Stimulated activated CD8-positive, alpha-beta memory T cell treated with anti-CD3 and anti-CD28 coated beads, Interleukin-7, amount 100 ng/mL, for 1 hour (primary cell): ENCODE results near the gene DNTT.
"Not testable (repeated sequence)": the region's sequence is repeated elsewhere in the genome, so short reads cannot be mapped to it uniquely, and the experiment has no call there.

ENCODE experiments used
- DNase-seq, 2 donors: peaks; one replicate each; pipeline ENCODE4 v3.0.0-alpha.2; 2020; ENCODE audit warnings: low read depth in 2 of 2

Gene DNTT

GRCh38 chr10:96276426-96276825, 27.8 kb upstream of the DNTT start:
- no peak for DNase-seq

DNA sequence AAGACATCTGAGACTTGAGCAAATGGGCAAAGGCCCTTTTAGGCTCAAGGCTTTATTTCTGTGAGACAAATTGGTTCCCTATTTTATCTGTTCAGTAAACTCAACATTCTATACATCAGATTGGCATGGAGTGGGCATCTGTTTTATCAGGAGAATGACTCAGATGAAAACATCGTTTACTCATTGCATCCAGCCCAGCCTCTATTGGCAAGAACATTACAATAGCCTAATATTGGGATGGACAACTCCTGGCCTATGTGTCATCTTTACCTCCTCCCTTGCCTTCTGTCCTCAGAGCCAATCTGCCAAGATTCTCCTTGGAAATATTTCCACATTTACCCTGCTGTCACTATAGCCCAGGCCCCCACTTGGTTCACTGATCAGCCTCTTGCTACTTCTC, 27.4 kb upstream of the DNTT start:
- no peak for DNase-seq

DNA sequence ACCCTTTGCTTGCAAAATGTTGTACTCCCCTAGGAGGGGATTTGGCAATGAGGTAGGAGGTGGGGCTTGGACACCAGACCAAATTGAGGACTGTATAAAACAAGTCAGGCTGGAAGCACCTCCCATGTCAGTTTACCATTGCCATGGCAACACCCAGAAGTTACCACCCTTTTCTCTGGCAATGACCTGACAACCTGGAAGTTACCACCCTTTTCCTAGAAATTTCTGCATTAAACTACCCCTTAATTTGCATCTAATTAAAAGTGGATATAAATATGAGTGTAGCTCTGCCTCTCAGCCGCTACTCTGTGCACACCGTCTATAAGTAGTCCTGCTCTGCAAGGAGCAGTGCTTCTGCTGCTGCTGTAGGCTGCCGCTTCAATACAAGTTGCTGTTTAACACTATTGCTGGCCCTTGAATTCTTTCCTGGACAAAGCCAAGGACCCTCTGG, 25.0 kb upstream of the DNTT start:
- no peak for DNase-seq

DNA sequence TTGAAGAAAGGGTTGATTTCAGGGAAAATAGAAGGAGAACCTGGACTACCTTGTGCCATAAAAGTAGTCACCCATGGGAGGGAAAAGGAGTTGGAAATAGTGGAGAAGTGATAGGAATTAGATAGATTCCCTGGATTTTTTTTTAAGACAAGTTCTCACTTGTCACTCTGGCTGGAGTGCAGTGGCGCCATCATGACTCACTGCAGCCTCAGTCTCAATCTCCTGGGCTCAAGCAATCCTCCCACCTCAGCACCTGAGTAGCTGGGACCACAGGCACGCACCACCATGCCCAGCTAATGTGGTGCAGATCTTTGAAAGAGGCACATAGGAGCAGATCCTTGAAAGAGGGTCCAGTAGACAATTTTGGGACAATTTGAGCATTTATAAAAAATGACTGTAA, 23.4 kb upstream of the DNTT start:
- DNase-seq: no peak

- DNase-seq: no peak
These were observed 22.7 kb upstream of the DNTT start for GRCh38 chr10:96281444-96282029.

DNA sequence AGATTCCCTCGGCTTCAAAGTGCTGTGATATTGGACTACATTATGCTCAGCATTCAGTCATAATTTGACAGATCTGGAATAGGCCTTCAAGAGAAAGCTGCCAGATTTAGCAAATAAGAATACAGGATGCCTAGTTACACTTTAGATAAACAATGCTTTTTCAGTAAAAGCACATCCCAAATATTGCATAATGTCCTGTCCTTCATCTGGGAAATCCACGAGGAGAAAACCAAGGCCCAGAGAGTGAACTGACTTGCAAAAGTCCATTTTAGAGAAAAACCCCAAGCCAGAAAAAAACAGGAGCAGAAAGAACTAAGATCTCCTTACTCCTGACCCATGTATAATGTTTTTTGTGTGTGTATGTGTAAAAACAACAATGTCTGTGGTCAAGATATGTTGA, 20.9 kb upstream of the DNTT start:
- DNase-seq: no peak

- no peak for DNase-seq
These were observed 20.5 kb upstream of the DNTT start for GRCh38 chr10:96283756-96284155.

DNA sequence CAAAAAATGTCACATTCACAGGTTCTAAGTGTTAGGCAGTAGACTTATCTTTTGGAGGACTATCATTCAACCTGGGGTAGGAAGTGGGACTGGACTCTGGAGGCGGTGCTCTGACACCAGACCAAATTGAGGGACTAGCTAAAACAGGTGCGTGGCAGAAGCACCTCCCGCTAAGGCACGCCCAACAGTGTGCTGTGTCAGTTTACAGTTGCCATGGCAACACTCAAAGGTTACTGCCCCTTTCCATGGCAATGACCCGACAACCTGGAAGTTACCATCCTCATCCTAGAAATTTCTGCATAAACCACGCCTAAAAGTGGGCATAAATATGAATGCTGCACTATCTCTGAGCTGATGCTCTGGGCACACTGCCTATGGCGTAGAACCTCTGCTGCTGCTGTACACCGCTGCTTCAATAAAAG, 18.9 kb upstream of the DNTT start:
- DNase-seq: no peak

DNA sequence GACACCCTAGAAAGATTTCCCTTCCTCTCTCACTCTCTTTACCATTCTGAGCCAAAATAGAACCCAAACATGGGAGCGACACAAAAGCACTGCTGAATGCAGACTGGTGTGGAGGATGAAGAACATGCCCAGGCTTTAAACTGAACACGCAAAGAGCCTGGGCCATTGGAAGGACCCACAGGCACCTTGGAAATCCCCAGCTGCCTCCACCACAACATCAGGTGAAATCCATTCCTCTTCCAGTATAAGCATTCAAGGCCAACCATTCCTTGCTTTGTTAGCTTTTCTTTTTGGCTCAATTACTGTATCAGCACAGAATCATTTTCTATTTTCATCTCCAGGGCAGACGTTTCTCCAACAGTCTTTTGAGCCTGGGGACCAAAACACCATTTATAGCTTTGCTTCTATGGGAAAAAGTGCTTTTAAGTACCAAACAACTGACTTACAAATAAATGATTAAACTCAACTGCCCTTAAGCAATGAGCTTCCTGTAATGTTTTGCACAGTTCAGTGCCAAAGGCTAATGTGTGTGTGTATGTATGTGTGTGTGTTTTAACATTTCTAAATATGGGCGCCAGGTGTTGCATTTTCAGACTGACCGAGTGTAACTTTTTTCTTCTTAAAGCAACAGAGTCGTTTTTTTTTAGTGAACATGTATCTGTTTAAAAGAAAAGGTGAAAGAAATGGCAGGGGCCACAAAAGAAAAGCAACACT, 16.7 kb upstream of the DNTT start:
- DNase-seq: no peak

GRCh38 chr10:96288151-96288621, 16.0 kb upstream of the DNTT start:
- DNase-seq: no peak

DNA sequence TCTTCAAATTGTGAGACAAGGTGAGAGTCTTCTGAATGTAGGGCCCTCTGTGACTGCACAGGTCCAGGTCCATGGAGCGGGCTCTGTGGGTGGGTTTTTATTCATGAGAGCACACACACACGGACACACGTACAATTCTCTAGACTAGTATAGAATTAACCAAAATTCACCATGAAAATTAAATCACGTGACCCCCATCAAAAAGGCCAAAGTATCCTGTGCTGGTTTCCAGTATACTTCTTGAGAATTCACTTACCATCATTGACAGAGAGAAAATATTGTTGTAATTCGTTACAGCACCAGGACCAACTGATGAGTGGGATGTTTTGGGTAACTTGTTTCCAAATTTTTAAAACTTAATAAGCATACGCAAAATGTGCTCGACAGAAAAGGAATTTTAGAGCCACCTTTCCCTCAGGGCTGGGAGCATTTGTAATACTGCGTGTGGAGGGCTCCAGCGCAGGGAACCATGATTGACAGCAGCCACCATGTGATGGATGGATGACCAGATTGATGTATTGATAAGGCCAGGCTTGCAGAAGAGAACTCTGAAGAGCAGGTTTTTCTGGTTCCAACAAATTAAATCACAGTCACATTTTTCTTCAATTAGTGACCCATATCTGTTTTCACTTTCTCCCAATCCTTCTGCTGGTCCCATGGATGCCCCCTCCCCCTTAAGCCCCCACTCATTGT, 14.9 kb upstream of the DNTT start:
- DNase-seq: no peak

- no peak for DNase-seq
These were observed 13.7 kb upstream of the DNTT start for GRCh38 chr10:96290368-96291133.

DNA sequence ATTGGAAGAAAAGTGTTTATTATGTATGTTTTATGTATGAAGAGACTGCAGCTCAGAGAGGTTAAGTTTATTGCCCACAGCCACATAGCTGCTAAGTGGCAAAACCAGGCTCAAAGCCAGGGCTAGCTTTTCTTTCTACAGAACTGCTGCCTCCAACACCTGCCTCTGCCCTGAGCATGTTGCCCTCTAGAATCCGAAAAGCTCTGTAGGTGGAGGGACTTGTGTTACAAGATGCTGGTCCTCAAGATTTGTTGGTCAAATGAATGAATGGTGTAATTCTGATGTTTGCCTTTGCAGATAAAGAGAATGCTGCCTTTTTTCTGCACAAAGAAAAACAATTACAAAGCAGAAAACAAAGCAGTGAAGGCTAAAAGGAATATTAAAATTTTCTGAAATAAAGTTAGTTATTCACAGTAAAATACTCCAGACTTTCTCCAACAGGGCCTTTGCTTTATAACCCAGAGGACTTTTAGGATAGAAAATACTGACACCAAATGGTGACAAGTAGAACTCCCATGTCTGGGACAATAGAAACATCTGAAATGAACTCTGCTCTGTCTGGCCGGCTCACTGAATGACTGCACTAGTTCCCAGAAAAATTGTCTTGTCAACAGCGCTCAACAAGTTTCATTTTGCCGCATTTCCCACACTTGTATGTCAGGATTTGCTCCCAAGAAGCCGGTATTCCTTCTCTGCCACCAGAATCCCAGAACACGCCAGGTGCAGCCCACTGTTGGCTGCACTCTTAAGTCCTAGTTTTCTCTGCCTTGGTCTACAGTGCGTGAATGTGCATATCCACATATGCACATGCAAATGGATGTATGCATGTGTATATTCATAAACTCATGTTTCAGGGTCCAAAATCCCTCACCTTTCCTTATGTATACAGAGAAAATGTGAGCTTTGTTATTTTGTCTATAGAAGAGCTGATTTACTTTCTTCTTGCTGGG, 11.0 kb upstream of the DNTT start:
- no peak for DNase-seq

- DNase-seq: no peak
These were observed 8.8 kb upstream of the DNTT start for GRCh38 chr10:96295475-96295874.

- DNase-seq: no peak
These were observed 6.7 kb upstream of the DNTT start for GRCh38 chr10:96297486-96297885.

GRCh38 chr10:96298362-96298761, 5.9 kb upstream of the DNTT start:
- no peak for DNase-seq

GRCh38 chr10:96299383-96299782, 4.9 kb upstream of the DNTT start:
- no peak for DNase-seq

GRCh38 chr10:96301616-96302015, 2.6 kb upstream of the DNTT start:
- DNase-seq: no peak

- DNase-seq: no peak
These were observed 785 bp downstream of the DNTT start for GRCh38 chr10:96305019-96305418.

DNA sequence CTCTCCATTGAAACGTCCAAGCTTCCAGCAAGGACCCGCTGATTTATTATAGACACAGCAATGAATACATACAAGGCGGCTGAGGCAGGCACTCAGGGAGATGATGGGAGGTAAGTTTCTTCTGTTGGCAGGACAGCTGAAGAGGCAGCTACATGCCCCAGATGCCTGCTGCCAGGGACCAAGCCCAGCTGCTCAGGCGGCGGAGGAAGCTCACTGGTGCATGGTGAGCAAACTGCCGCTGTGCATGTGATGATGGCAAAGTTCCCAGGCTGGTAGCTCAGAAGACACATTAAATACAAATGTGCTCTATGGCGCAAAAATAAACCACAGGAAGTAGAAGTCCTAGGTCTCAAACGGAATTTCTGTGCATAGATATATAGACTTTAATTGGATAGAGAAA, 2.3 kb downstream of the DNTT start:
- no peak for DNase-seq

DNA sequence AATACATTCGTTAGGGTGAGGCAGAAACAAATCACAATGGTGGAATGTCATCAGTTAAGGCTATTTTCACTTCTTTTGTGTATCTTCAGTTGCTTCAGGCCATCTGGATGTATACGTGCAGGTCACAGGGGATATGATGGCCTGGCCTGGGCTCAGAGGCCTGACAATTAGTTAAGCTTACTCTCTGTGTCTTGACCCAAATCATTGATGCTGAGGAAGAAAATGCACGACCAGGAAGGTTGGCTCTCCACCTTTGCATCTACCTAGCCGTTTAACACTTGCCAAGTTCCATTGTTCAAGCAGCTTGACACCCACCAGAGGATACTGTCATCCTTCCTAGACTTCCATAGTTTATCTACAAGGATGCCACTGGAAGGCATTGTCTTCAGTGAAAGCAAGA, 4.6 kb downstream of the DNTT start:
- DNase-seq: not testable (repeated sequence)
